ENCODE data around the gene ABCC4.

ABCC4 gene

DNA sequence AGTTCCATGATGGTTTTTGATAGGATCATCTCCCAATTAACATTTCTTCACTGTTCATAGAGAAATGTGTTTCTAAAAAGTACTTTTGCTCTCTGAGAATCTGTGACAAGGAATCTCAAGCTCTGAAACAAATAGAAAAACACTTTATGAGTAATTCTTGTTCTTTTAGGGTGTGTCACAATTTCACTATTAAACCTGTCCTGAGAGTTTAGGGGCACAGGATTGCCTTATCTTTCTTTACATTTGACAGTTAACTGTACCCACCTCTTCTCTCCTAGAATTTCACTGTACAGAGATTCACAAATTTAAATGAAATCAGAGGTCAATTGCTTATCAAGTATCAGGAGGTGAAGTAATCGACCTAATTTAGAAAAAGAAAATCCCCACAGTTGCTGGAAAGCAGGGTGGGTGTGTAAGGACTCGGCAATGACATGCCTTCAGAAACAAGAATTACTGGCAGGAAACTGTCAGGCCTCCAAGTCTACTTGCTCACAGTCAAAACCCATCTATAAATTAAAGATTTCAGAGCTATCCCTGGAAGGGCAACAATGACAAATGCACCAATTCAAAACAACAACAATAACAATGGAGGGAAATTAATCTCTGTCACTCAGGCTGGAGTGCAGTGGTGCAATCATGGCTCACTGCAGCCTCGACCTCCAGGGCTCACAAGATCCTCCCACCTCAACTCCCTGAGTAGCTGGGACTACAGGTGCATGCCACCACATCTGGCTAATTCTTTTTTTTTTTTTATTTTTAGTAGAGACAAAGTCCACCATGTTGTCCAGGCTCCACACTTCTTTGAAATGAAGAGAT lies 250.2 kb downstream of the ABCC4 start:
- ChIA-PET POLR2A (no interaction called here), CTCF (no interaction called here)
- no peak for DNase-seq (ENCODE audit: extremely low spot score)
- no peak for TF ChIP-seq HDGF (IDR thresholded peaks at IDR 0.05; ENCODE audit: borderline replicate concordance)
- TF ChIP-seq, protein P1, sequence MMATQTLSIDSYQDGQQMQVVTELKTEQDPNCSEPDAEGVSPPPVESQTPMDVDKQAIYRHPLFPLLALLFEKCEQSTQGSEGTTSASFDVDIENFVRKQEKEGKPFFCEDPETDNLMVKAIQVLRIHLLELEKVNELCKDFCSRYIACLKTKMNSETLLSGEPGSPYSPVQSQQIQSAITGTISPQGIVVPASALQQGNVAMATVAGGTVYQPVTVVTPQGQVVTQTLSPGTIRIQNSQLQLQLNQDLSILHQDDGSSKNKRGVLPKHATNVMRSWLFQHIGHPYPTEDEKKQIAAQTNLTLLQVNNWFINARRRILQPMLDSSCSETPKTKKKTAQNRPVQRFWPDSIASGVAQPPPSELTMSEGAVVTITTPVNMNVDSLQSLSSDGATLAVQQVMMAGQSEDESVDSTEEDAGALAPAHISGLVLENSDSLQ (IDR thresholded peaks at IDR 0.05): peak; percentile 31; the same call in 1 of the 2 replicates
- no peak for TF ChIP-seq ARNT (IDR thresholded peaks at IDR 0.05)

DNA sequence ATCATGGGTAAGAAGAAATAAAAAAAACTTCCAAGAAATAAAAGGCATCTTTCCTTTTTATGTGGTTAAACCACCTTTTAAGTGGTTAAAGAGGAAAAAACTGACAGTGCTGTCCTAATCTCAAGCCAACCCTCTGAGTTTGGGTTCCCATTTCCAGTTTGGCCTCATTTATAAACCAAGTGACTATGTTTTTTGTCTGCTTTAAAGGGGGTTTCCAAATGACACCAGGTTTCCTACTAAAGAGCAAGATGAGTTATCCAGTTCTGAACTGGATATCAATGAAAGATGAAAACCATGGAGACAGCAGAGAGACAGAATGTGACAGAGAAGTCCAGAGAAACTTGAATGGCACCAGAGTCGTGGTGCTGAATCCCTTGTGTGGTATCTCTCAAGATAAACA lies 251.5 kb downstream of the ABCC4 start:
- POLR2A ChIA-PET: no interaction called here
- DNase-seq (ENCODE audit: extremely low spot score): no peak
- no peak for TF ChIP-seq ZNF384 (IDR thresholded peaks at IDR 0.05)
- no peak for TF ChIP-seq TARDBP (IDR thresholded peaks at IDR 0.05)
- no peak for TF ChIP-seq NFRKB (IDR thresholded peaks at IDR 0.05)
- TF ChIP-seq SUZ12 (IDR thresholded peaks at IDR 0.05): no peak
- no peak for TF ChIP-seq SP1 (IDR thresholded peaks at IDR 0.05)
- TF ChIP-seq ARNT (IDR thresholded peaks at IDR 0.05): no peak
- TF ChIP-seq FOXK2 (IDR thresholded peaks at IDR 0.05): no peak
- TF ChIP-seq CTBP1 (IDR thresholded peaks at IDR 0.05; ENCODE audit: borderline replicate concordance): no peak
- no peak for TF ChIP-seq LEF1 (IDR thresholded peaks at IDR 0.05; ENCODE audit: borderline replicate concordance)
- TF ChIP-seq, protein P1 (IDR thresholded peaks at IDR 0.05): no peak
- TF ChIP-seq FOXM1 (IDR thresholded peaks at IDR 0.05; ENCODE audit: borderline replicate concordance): no peak
- no peak for TF ChIP-seq L3MBTL2 (conservative IDR thresholded peaks at IDR 0.05)
- no peak for TF ChIP-seq BHLHE40 (IDR thresholded peaks at IDR 0.05; ENCODE audit: borderline replicate concordance)
- no peak for TF ChIP-seq ELF4 (IDR thresholded peaks at IDR 0.05)
- no peak for TF ChIP-seq FOXA1 (IDR thresholded peaks at IDR 0.05)
- TF ChIP-seq HDGF (IDR thresholded peaks at IDR 0.05; ENCODE audit: borderline replicate concordance): no peak
- CTCF ChIA-PET: no interaction called here

DNA sequence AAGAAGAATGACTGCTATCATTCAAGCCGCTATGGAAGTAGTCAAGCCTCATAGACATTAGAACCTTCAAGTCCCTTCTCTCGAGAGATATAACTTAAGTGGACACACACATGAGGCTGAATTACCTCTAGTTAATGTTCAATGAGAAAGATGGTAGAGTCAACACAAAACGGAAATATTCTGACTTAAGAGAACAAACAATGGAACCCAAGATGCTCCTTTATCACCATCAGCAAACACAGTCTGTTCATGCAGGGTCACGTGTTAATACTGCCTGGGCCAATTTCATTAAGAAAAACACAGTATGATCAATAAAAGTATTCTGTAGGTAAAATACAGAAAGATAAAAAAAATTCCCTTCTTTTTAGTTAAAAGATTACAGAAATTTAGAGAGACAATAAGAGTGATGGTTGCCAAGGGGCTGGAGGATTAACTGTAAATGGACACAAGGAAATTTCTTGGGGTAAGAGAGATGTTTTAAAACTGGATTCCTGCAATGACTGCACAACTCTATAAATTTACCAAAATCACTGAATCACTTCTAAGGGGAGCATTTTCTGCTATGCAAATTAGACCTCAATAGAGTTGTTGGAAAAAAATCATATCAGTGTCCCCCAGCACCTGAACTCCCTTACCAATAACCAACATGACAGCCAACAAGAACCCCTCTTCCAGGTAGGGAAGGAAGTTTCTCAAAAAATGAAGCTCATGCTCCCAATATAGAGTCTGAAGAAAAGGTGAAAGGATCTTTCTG lies 256.6 kb downstream of the ABCC4 start:
- TF ChIP-seq FOXA1 (IDR thresholded peaks at IDR 0.05) (no peak), TARDBP (IDR thresholded peaks at IDR 0.05) (no peak), CTBP1 (IDR thresholded peaks at IDR 0.05; ENCODE audit: borderline replicate concordance) (no peak), BHLHE40 (IDR thresholded peaks at IDR 0.05; ENCODE audit: borderline replicate concordance) (no peak), L3MBTL2 (conservative IDR thresholded peaks at IDR 0.05) (no peak), LEF1 (IDR thresholded peaks at IDR 0.05; ENCODE audit: borderline replicate concordance) (no peak), ARNT (IDR thresholded peaks at IDR 0.05) (no peak), SUZ12 (IDR thresholded peaks at IDR 0.05) (no peak), NFRKB (IDR thresholded peaks at IDR 0.05) (no peak), ELF4 (IDR thresholded peaks at IDR 0.05) (no peak), FOXK2 (IDR thresholded peaks at IDR 0.05) (no peak)
- TF ChIP-seq, protein P1 (IDR thresholded peaks at IDR 0.05): no peak
- DNase-seq (ENCODE audit: extremely low spot score): no peak
- ChIA-PET CTCF (no interaction called here), POLR2A (no interaction called here)

DNA sequence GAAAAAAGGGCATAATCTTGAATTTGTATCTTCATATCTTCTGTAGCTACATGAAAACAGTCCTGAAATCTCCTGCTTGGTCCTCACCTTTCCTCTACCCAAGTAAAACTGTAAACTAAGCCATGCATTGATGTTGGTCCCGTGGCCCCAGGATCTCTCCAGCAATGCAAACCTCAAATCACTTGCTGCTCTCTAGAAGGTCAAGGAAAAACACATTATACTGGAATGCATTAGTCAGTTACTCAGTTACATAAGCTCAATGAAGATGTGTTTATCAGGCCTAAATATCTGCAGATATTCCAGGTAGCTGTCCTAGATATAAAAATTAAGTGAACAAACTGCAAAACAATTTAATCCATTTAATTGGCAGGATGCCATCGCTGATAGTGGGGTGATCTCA lies 261.8 kb downstream of the ABCC4 start:
- TF ChIP-seq, protein P1 (IDR thresholded peaks at IDR 0.05): no peak
- no peak for TF ChIP-seq FOXM1 (IDR thresholded peaks at IDR 0.05; ENCODE audit: borderline replicate concordance)
- no peak for TF ChIP-seq L3MBTL2 (conservative IDR thresholded peaks at IDR 0.05)
- no peak for TF ChIP-seq LEF1 (IDR thresholded peaks at IDR 0.05; ENCODE audit: borderline replicate concordance)
- TF ChIP-seq ZNF384 (IDR thresholded peaks at IDR 0.05): no peak
- TF ChIP-seq ARNT (IDR thresholded peaks at IDR 0.05): no peak
- TF ChIP-seq BHLHE40 (IDR thresholded peaks at IDR 0.05; ENCODE audit: borderline replicate concordance): no peak
- no peak for TF ChIP-seq SP1 (IDR thresholded peaks at IDR 0.05)
- TF ChIP-seq FOXA1 (IDR thresholded peaks at IDR 0.05): no peak
- ChIA-PET POLR2A (no interaction called here), CTCF (no interaction called here)
- DNase-seq (ENCODE audit: extremely low spot score): no peak

DNA sequence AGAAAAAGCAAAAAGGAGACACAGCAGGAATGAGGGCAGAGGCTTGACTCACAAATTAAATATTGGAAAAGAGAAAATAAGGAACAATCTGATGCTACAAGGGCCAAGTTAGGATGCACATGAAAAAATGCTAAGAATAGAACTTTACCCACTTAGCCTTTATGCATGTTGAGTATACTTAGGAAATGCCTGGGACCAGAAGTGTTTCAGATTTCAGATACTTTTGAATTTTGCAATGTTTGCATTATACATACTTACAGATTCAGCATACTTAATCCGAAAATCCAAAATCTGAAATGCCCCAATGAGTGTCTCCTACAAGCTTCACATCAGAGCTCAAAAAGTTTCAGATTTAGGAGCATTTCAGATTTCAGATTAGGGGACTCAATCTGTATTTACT lies 262.3 kb downstream of the ABCC4 start:
- TF ChIP-seq SP1 (IDR thresholded peaks at IDR 0.05): no peak
- TF ChIP-seq SUZ12 (IDR thresholded peaks at IDR 0.05): no peak
- no peak for TF ChIP-seq BHLHE40 (IDR thresholded peaks at IDR 0.05; ENCODE audit: borderline replicate concordance)
- no peak for TF ChIP-seq TARDBP (IDR thresholded peaks at IDR 0.05)
- TF ChIP-seq, protein P1 (IDR thresholded peaks at IDR 0.05): no peak
- TF ChIP-seq ZNF384 (IDR thresholded peaks at IDR 0.05): no peak
- no peak for TF ChIP-seq CTBP1 (IDR thresholded peaks at IDR 0.05; ENCODE audit: borderline replicate concordance)
- no peak for TF ChIP-seq FOXA1 (IDR thresholded peaks at IDR 0.05)
- no peak for DNase-seq (ENCODE audit: extremely low spot score)
- CTCF ChIA-PET: no interaction called here
- POLR2A ChIA-PET: no interaction called here

Data from HEK293T (cell line).